ENCODE measurements around the gene PRODH.
"Not testable (repeated sequence)": the region's sequence is repeated elsewhere in the genome, so short reads cannot be mapped to it uniquely, and the experiment has no call there.

The PRODH gene

DNA sequence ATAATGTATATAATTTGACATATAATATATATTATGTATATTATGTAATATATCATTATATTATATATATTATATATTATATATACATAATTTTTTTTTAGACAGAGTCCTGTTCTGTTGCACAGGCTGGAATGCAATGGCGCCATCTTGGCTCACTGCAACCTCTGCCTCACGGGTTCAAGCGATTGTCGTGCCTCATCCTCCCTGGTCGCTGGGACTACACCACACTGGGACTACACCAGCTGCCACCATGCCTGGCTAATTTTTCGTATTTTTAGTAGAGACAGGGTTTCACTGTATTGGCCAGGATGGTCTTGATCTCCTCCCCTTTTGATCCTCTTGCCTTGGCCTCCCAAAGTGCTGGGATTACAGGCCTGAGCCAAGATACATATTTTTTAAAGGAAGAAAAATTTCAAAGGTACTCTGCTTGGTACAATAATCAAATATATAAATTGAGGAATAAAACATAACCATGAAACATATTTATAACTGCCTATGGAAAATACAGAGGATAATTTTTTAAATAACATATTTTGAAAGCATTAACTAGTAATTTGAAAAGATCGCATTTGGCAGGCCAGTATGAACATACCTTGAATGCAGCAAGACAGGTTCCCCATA is 39.9 kb downstream of the PRODH start:
- not testable (repeated sequence) for DNase-seq

- not testable (repeated sequence) for DNase-seq
Measured at GRCh38 chr22:18893775-18894174, 42.3 kb downstream of the PRODH start.

GRCh38 chr22:18890510-18891192 is 45.4 kb downstream of the PRODH start:
- not testable (repeated sequence) for DNase-seq

DNA sequence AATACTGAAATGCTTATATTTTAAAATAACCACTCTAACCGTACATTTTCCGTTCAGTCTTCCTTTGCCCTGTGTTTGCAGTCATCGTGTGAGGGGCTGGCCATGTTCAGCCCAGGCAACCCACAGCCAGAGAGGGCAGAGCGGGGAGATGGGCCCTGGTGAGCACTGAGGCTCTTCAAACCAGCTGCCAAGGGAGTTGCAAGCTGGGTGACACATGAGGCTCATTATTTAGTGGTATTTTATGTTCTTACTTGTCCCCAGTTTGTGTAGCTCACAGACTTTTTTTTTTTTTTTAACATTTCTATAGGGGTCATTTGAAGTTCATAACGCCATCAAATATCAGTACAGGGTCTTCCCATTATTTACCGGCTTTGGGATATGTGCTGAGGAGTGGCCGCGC is 48.0 kb downstream of the PRODH start:
- no peak for DNase-seq

GRCh38 chr22:18884465-18884864 is 51.6 kb downstream of the PRODH start:
- peak in 1 of 2 donors; percentile 1 for DNase-seq

GRCh38 chr22:18881260-18881659 is 54.8 kb downstream of the PRODH start:
- DNase-seq: peak; percentile 15 to 71
